PC-9 (cell line): ENCODE results near the gene MISP3. TPM values are rescaled to one million over a fixed set of nuclear protein-coding genes. Genes with fewer than 3 reads are reported as not detected.

Experiments
- BruUV-seq: library from RNA; stranded (reverse); fragments of 400-500 nt; replicated peaks from 2 replicates; lab custom pipeline; 2021; lab: Mats Ljungman, UMichigan
- CTCF ChIA-PET: fragments of 300-600 bp; sonication (Branson Sonifier 250); formaldehyde crosslinking; loops from one replicate; lab custom pipeline; 2022; ENCODE audit warnings: antibody characterized with exemption; lab: Charles Lee
- POLR2A ChIA-PET: fragments of 300-600 bp; sonication (Branson Sonifier 250); formaldehyde crosslinking; loops from one replicate; lab custom pipeline; 2022; ENCODE audit warnings: antibody characterized with exemption; ENCODE audit not compliant: unreplicated experiment; lab: Charles Lee
- DNase-seq, 2 experiments: peaks; one replicate each; pipeline versions ENCODE4 v3.0.0 to v3.0.0-alpha.2; 2015 to 2022; ENCODE audit warnings: mixed read lengths in 1 of 2
- H2AFZ ChIP-seq: fragments of 200-600 bp; sonication (generic); 2 replicates; pipeline ENCODE4 v1.8.1; 2017; ENCODE audit warnings: antibody characterized with exemption
- H3F3A ChIP-seq: fragments of 200-600 bp; sonication (generic); 2 replicates; pipeline ENCODE4 v1.8.1; 2017; ENCODE audit warnings: antibody characterized with exemption, mild to moderate bottlenecking, low read depth; ENCODE audit not compliant: insufficient read depth
- H3K27ac ChIP-seq: fragments of 200-600 bp; sonication (generic); 2 replicates; pipeline ENCODE4 v1.6.1; 2016; ENCODE audit warnings: mixed run types
- H3K27me3 ChIP-seq: fragments of 200-600 bp; sonication (generic); 2 replicates; pipeline ENCODE4 v1.6.1; 2016; ENCODE audit warnings: low read depth, mixed run types; ENCODE audit not compliant: insufficient read depth
- H3K36me3 ChIP-seq: fragments of 200-600 bp; sonication (generic); 2 replicates; pipeline ENCODE4 v1.6.1; 2016; ENCODE audit warnings: low read depth, mixed run types
- H3K4me1 ChIP-seq: fragments of 200-600 bp; sonication (generic); replicated peaks from 2 replicates; pipeline ENCODE4 v1.6.1; 2016; ENCODE audit warnings: mixed run types; ENCODE audit not compliant: insufficient read depth
- H3K4me2 ChIP-seq: fragments of 200-600 bp; sonication (generic); 2 replicates; pipeline ENCODE4 v1.6.1; 2017; ENCODE audit warnings: mixed run types
- H3K4me3 ChIP-seq: fragments of 200-600 bp; sonication (generic); 2 replicates; pipeline ENCODE4 v1.6.1; 2016; ENCODE audit warnings: mixed run types
- H3K79me2 ChIP-seq: fragments of 200-600 bp; sonication (generic); 2 replicates; pipeline ENCODE4 v1.6.1; 2017; ENCODE audit warnings: low read depth, mixed run types
- H3K9me2 ChIP-seq: fragments of 200-600 bp; sonication (generic); 2 replicates; pipeline ENCODE4 v1.8.1; 2017; ENCODE audit warnings: mild to moderate bottlenecking; ENCODE audit not compliant: insufficient read depth
- H3K9me3 ChIP-seq: fragments of 200-600 bp; sonication (generic); 2 replicates; pipeline ENCODE4 v1.8.1; 2016; ENCODE audit warnings: low read depth; ENCODE audit not compliant: insufficient read depth
- H4K20me1 ChIP-seq: fragments of 200-600 bp; sonication (generic); 2 replicates; pipeline ENCODE4 v1.8.1; 2017; ENCODE audit not compliant: insufficient read depth
- EZH2 ChIP-seq: fragments of 200-600 bp; sonication (generic); IDR thresholded peaks from 2 replicates; pipeline ENCODE4 v1.8.0; 2017; ENCODE audit warnings: antibody characterized with exemption, low read depth
- intact Hi-C: fragments of 100-400 bp; cut with micrococcal nuclease; formaldehyde crosslinking; loops from one replicate; pipeline ENCODE4 v1.10.0; 2022; ENCODE audit not compliant: unreplicated experiment
- total RNA-seq: library from RNA; stranded (reverse); gene quantifications from 2 replicates; pipeline ENCODE4 v1.2.3, GENCODE V29; 2021
- TF ChIP-seq, protein P1 (sequence below): fragments of 200-600 bp; sonication (generic); conservative IDR thresholded peaks from 2 replicates; pipeline ENCODE4 v1.6.1; 2017; ENCODE audit warnings: mixed run types, antibody characterized with exemption, mild to moderate bottlenecking, moderate library complexity

Gene MISP3
- total RNA-seq, 1 experiment from 2014 or later: 6.7 TPM

DNA sequence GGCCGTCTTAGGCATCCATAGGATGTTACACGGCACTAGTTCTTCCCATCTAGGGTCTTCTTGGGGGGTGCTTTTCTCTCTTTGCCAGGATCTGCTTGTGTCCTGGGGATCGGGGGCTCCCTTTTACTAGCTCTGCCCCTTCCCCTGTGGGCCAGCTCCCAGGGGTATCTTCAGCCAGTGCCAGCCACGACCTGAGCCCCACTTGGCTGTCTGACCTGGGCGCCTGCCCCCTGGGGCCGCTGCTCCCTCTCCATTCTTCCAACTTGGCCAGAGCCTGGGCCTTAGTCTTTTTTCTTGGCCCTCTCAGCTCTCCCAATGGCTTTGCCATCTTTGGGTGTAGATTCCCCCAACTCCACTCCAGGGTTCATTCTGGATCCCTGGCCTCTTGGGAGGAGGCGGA is 41.9 kb downstream of the MISP3 start:
- no peak for DNase-seq
- Histone ChIP-seq H3K27me3 (no peaks in the 10 kb centered on the region), H3K9me3 (no peaks in the 10 kb centered on the region), H4K20me1 (no peaks in the 10 kb centered on the region), H3K4me3 (no peak overlapping the region), H3K4me2 (no peak overlapping the region), H3F3A (peaks cover 34% of the 10 kb centered on the region), H2AFZ (no peak overlapping the region), H3K4me1 (peaks cover 18% of the 10 kb centered on the region), H3K9me2 (no peaks in the 10 kb centered on the region), H3K36me3 (no peaks in the 10 kb centered on the region), H3K27ac (no peak overlapping the region), H3K79me2 (peaks cover 20% of the 10 kb centered on the region)
- intact Hi-C loops: no loop called here
- ChIA-PET CTCF (interaction anchor here (0.6 to 1.1 kb wide), 3 partner anchors 22 to 246 kb away, joined by 3 to 9 read pairs (median 4); partner anchors contain the start of gene ASF1B), POLR2A (interaction anchor here (0.7 kb wide), 1 partner anchor 436 kb away, joined by 5 read pairs; no protein-coding TSS in a partner anchor)
- TF ChIP-seq EZH2: no peak
- TF ChIP-seq, protein P1, sequence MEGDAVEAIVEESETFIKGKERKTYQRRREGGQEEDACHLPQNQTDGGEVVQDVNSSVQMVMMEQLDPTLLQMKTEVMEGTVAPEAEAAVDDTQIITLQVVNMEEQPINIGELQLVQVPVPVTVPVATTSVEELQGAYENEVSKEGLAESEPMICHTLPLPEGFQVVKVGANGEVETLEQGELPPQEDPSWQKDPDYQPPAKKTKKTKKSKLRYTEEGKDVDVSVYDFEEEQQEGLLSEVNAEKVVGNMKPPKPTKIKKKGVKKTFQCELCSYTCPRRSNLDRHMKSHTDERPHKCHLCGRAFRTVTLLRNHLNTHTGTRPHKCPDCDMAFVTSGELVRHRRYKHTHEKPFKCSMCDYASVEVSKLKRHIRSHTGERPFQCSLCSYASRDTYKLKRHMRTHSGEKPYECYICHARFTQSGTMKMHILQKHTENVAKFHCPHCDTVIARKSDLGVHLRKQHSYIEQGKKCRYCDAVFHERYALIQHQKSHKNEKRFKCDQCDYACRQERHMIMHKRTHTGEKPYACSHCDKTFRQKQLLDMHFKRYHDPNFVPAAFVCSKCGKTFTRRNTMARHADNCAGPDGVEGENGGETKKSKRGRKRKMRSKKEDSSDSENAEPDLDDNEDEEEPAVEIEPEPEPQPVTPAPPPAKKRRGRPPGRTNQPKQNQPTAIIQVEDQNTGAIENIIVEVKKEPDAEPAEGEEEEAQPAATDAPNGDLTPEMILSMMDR: no peak
- no TSS peak for BruUV-seq

DNA sequence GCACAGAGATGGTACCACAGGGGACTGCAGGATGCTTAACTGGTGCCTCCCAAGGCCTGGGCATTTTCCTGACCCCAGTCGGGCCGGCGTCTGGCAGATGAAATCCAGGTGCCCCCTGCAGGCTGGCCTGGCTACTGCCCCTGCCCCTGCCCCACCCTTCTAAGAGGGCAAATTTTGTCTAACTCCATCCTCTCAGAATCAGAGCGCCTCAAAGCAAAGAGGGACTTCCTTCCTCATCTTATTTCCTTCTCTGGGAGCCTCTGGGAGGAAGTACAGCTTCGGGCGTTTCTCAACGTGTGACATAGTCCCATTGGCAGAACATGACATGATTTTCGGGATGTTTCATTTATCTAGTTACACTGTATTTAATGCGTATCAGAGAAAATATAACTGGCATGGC is 42.3 kb downstream of the MISP3 start:
- no peaks in the 10 kb centered on the region for H3K27me3 ChIP-seq
- H2AFZ ChIP-seq: no peak overlapping the region
- POLR2A ChIA-PET: interaction anchor here (0.7 kb wide), 1 partner anchor 435 kb away, joined by 5 read pairs; no protein-coding TSS in a partner anchor
- DNase-seq: peak; percentile 30 to 46
- no peaks in the 10 kb centered on the region for H3K9me3 ChIP-seq
- H3K4me2 ChIP-seq: no peak overlapping the region
- H3K4me3 ChIP-seq: no peak overlapping the region
- H3F3A ChIP-seq: peaks cover 37% of the 10 kb centered on the region
- CTCF ChIA-PET: interaction anchor here (0.6 to 1.1 kb wide), 4 partner anchors 22 to 839 kb away, joined by 3 to 9 read pairs (median 3); partner anchors contain the start of gene ASF1B
- H3K9me2 ChIP-seq: no peaks in the 10 kb centered on the region
- TF ChIP-seq, protein P1: peak; percentile 76
- no peak for TF ChIP-seq EZH2
- H3K4me1 ChIP-seq: peaks cover 21% of the 10 kb centered on the region
- no peak overlapping the region for H3K27ac ChIP-seq
- BruUV-seq: no TSS peak
- no peaks in the 10 kb centered on the region for H4K20me1 ChIP-seq
- peaks cover 20% of the 10 kb centered on the region for H3K79me2 ChIP-seq
- intact Hi-C loops: loop anchor here (5.0 kb wide), 1 partner anchor 33 kb away; no protein-coding TSS in a partner anchor
- H3K36me3 ChIP-seq: no peaks in the 10 kb centered on the region

GRCh38 chr19:14115756-14116155 is 43.2 kb downstream of the MISP3 start:
- ChIA-PET POLR2A (interaction anchor here (0.8 kb wide), 1 partner anchor 288 kb away, joined by 6 read pairs; no protein-coding TSS in a partner anchor), CTCF (interaction anchor here (0.6 to 0.7 kb wide), 4 partner anchors 11 to 34 kb away, joined by 3 to 8 read pairs (median 4); no protein-coding TSS in a partner anchor)
- Histone ChIP-seq H3K36me3 (no peaks in the 10 kb centered on the region), H3F3A (peaks cover 41% of the 10 kb centered on the region), H3K9me2 (no peaks in the 10 kb centered on the region), H3K4me1 (peaks cover 21% of the 10 kb centered on the region), H3K27ac (no peak overlapping the region), H2AFZ (no peak overlapping the region), H3K27me3 (no peaks in the 10 kb centered on the region), H4K20me1 (no peaks in the 10 kb centered on the region), H3K4me2 (peak overlapping the region; percentile 90; the same call in 1 of the 2 replicates), H3K4me3 (no peak overlapping the region), H3K9me3 (no peaks in the 10 kb centered on the region), H3K79me2 (peaks cover 20% of the 10 kb centered on the region)
- intact Hi-C loops: loop anchor here (2.0 to 5.0 kb wide), 2 partner anchors 25 to 33 kb away; partner anchors contain the start of gene SAMD1
- no peak for DNase-seq
- TF ChIP-seq EZH2: no peak
- TF ChIP-seq, protein P1: no peak
- BruUV-seq: no TSS peak
